ENCODE data around the gene HDAC4.

The HDAC4 gene

GRCh38 chr2:239146011-239146641 is 254.7 kb downstream of the HDAC4 start:
- DNase-seq (ENCODE audit: low read depth, low spot score), result no peak
- no peaks in the 10 kb centered on the region for H3K9me3 ChIP-seq (ENCODE audit: control insufficient read depth, insufficient read depth, low read length)
- no peaks in the 10 kb centered on the region for H3K4me1 ChIP-seq (ENCODE audit: control insufficient read depth, insufficient read depth, low read length)
- no CpG with 5 or more reads among the region's 19 CpGs for WGBS (ENCODE audit: insufficient coverage, insufficient read length)
- H3K27me3 ChIP-seq (ENCODE audit: control insufficient read depth, insufficient read depth, low read length), result no peaks in the 10 kb centered on the region
- no peak overlapping the region for H3K4me3 ChIP-seq (ENCODE audit: low read length)
- H3K27ac ChIP-seq (ENCODE audit: low read length), result no peak overlapping the region
- H3K36me3 ChIP-seq (ENCODE audit: control insufficient read depth, insufficient read depth, low read length), result no peaks in the 10 kb centered on the region; the same call in 1 of the 2 replicates

DNA sequence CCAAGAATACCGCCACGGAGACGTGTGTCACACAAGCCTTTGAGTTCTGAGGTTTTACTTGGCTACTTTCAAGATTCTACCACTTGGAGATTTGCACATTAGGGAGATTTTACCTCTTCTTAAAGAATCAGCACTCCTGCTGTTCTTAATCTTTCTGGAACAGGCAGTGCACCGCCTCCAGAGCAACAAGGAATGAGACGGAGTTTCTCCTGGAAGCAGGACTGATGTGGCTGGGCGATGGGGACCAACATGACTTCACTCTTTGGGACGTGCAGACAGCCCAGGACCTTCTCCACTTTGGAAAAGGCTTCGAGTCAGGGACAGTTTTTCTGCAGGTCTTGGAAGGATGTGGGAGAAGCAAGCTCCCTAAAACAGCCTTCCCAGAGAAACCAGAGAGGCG is 255.2 kb downstream of the HDAC4 start:
- no CpG with 5 or more reads among the region's 9 CpGs for WGBS (ENCODE audit: insufficient coverage, insufficient read length)
- Histone ChIP-seq H3K4me3 (ENCODE audit: low read length) (no peak overlapping the region), H3K36me3 (ENCODE audit: control insufficient read depth, insufficient read depth, low read length) (no peaks in the 10 kb centered on the region; the same call in 1 of the 2 replicates), H3K27ac (ENCODE audit: low read length) (no peak overlapping the region), H3K9me3 (ENCODE audit: control insufficient read depth, insufficient read depth, low read length) (no peaks in the 10 kb centered on the region), H3K27me3 (ENCODE audit: control insufficient read depth, insufficient read depth, low read length) (no peaks in the 10 kb centered on the region), H3K4me1 (ENCODE audit: control insufficient read depth, insufficient read depth, low read length) (no peaks in the 10 kb centered on the region)
- DNase-seq (ENCODE audit: low read depth, low spot score), result no peak

- Histone ChIP-seq H3K4me1 (ENCODE audit: control insufficient read depth, insufficient read depth, low read length) (no peaks in the 10 kb centered on the region), H3K9me3 (ENCODE audit: control insufficient read depth, insufficient read depth, low read length) (no peaks in the 10 kb centered on the region), H3K36me3 (ENCODE audit: control insufficient read depth, insufficient read depth, low read length) (no peaks in the 10 kb centered on the region; the same call in 1 of the 2 replicates), H3K27me3 (ENCODE audit: control insufficient read depth, insufficient read depth, low read length) (no peaks in the 10 kb centered on the region), H3K27ac (ENCODE audit: low read length) (no peak overlapping the region), H3K4me3 (ENCODE audit: low read length) (no peak overlapping the region)
- no peak for DNase-seq (ENCODE audit: low read depth, low spot score)
- no CpG with 5 or more reads among the region's 15 CpGs for WGBS (ENCODE audit: insufficient coverage, insufficient read length)
These were observed 255.7 kb downstream of the HDAC4 start for GRCh38 chr2:239145106-239145505.

- H3K4me3 ChIP-seq (ENCODE audit: low read length), result no peak overlapping the region
- DNase-seq (ENCODE audit: low read depth, low spot score), result no peak
- H3K4me1 ChIP-seq (ENCODE audit: control insufficient read depth, insufficient read depth, low read length), result no peaks in the 10 kb centered on the region
- H3K36me3 ChIP-seq (ENCODE audit: control insufficient read depth, insufficient read depth, low read length), result peaks cover 1% of the 10 kb centered on the region; the same call in 1 of the 2 replicates
- WGBS (ENCODE audit: insufficient coverage, insufficient read length), result no CpG with 5 or more reads among the region's 5 CpGs
- H3K9me3 ChIP-seq (ENCODE audit: control insufficient read depth, insufficient read depth, low read length), result no peaks in the 10 kb centered on the region
- H3K27me3 ChIP-seq (ENCODE audit: control insufficient read depth, insufficient read depth, low read length), result no peaks in the 10 kb centered on the region
- H3K27ac ChIP-seq (ENCODE audit: low read length), result no peak overlapping the region
These were observed 256.2 kb downstream of the HDAC4 start for GRCh38 chr2:239144713-239144999.

GRCh38 chr2:239143858-239144712 is 256.7 kb downstream of the HDAC4 start:
- no peak overlapping the region for H3K27ac ChIP-seq (ENCODE audit: low read length)
- WGBS (ENCODE audit: insufficient coverage, insufficient read length), result no CpG with 5 or more reads among the region's 29 CpGs
- no peaks in the 10 kb centered on the region for H3K4me1 ChIP-seq (ENCODE audit: control insufficient read depth, insufficient read depth, low read length)
- DNase-seq (ENCODE audit: low read depth, low spot score), result no peak
- H3K27me3 ChIP-seq (ENCODE audit: control insufficient read depth, insufficient read depth, low read length), result no peaks in the 10 kb centered on the region
- H3K9me3 ChIP-seq (ENCODE audit: control insufficient read depth, insufficient read depth, low read length), result no peaks in the 10 kb centered on the region
- 0 out of 2 replicates have a peak, but pooled peaks cover 3% of the 10 kb centered on the region for H3K36me3 ChIP-seq (ENCODE audit: control insufficient read depth, insufficient read depth, low read length)
- H3K4me3 ChIP-seq (ENCODE audit: low read length), result no peak overlapping the region

- H3K27ac ChIP-seq (ENCODE audit: low read length), result no peak overlapping the region
- WGBS (ENCODE audit: insufficient coverage, insufficient read length), result no CpG with 5 or more reads among the region's 9 CpGs
- 0 out of 2 replicates have a peak, but pooled peaks cover 3% of the 10 kb centered on the region for H3K36me3 ChIP-seq (ENCODE audit: control insufficient read depth, insufficient read depth, low read length)
These were observed 258.0 kb downstream of the HDAC4 start for GRCh38 chr2:239142806-239143205.

DNA sequence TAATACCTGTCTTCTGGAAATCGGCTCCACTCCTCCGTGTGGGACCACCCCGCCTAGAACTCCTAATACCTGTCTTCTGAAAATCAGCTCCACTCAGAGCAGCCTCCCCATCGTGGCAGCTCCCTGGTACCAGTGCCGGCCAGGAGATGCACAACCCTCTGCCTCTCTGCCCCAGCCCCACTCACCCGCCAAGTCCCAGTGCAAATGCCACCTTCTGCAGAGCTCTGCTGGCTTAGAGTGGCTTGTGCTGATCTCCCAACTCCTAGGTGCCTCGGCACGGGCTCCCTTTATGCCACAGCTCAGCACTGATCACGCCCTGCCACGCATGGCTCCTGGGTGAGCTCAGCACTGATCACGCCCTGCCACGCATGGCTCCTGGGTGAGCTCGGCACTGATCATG is 258.5 kb downstream of the HDAC4 start:
- no peak for DNase-seq (ENCODE audit: low read depth, low spot score)
- H3K4me1 ChIP-seq (ENCODE audit: control insufficient read depth, insufficient read depth, low read length), result no peaks in the 10 kb centered on the region
- no CpG with 5 or more reads among the region's 13 CpGs for WGBS (ENCODE audit: insufficient coverage, insufficient read length)
- no peak overlapping the region for H3K27ac ChIP-seq (ENCODE audit: low read length)
- no peaks in the 10 kb centered on the region for H3K9me3 ChIP-seq (ENCODE audit: control insufficient read depth, insufficient read depth, low read length)
- no peak overlapping the region for H3K4me3 ChIP-seq (ENCODE audit: low read length)
- H3K27me3 ChIP-seq (ENCODE audit: control insufficient read depth, insufficient read depth, low read length), result no peaks in the 10 kb centered on the region
- H3K36me3 ChIP-seq (ENCODE audit: control insufficient read depth, insufficient read depth, low read length), result 0 out of 2 replicates have a peak, but pooled peaks cover 3% of the 10 kb centered on the region

More at GRCh38 chr2:239142806-239143205, 258.0 kb downstream of the HDAC4 start:
- H3K4me3 ChIP-seq (ENCODE audit: low read length), result no peak overlapping the region
- H3K4me1 ChIP-seq (ENCODE audit: control insufficient read depth, insufficient read depth, low read length), result no peaks in the 10 kb centered on the region
- H3K9me3 ChIP-seq (ENCODE audit: control insufficient read depth, insufficient read depth, low read length), result no peaks in the 10 kb centered on the region
- no peaks in the 10 kb centered on the region for H3K27me3 ChIP-seq (ENCODE audit: control insufficient read depth, insufficient read depth, low read length)
- no peak for DNase-seq (ENCODE audit: low read depth, low spot score)

- H3K36me3 ChIP-seq (ENCODE audit: control insufficient read depth, insufficient read depth, low read length), result 0 out of 2 replicates have a peak, but pooled peaks cover 3% of the 10 kb centered on the region
- H3K4me1 ChIP-seq (ENCODE audit: control insufficient read depth, insufficient read depth, low read length), result no peaks in the 10 kb centered on the region
- H3K27me3 ChIP-seq (ENCODE audit: control insufficient read depth, insufficient read depth, low read length), result no peaks in the 10 kb centered on the region
- H3K4me3 ChIP-seq (ENCODE audit: low read length), result no peak overlapping the region
- no peak overlapping the region for H3K27ac ChIP-seq (ENCODE audit: low read length)
- WGBS (ENCODE audit: insufficient coverage, insufficient read length), result no CpG with 5 or more reads among the region's 14 CpGs
- H3K9me3 ChIP-seq (ENCODE audit: control insufficient read depth, insufficient read depth, low read length), result no peaks in the 10 kb centered on the region
- no peak for DNase-seq (ENCODE audit: low read depth, low spot score)
These were observed 259.6 kb downstream of the HDAC4 start for GRCh38 chr2:239141021-239141760.

DNA sequence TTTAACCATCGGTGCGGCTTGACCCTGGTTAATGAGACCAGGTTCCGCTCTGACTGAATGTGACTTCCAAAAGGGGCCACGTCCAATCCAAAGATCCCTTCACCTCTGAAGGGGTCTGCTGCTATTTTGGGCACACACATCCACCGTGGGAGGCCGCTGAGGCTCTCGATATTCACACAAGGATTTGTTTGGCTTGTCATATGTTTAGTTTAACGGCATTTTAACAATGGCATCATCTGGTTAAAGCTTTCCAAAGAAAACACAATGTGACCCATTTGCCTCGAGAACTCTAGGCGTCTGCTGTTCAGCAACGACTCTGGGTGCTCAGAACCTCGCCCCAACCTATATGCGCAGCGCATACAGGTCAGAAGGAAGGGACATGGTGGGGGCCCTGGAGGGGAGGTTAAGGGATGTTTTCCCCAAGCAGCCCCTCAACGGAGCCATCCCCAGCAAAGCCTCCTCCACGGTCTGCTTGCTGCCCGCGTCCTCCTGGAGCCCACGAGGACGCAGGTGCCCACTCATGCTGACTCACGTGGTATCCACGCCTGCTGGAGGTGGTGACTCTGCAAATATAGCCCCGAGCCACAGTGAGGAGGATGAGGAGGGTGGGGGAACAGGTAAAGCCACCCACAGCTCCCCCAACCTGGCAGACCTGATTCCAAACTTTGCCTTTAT is 260.3 kb downstream of the HDAC4 start:
- Histone ChIP-seq H3K27ac (ENCODE audit: low read length) (no peak overlapping the region), H3K4me1 (ENCODE audit: control insufficient read depth, insufficient read depth, low read length) (no peaks in the 10 kb centered on the region), H3K9me3 (ENCODE audit: control insufficient read depth, insufficient read depth, low read length) (no peaks in the 10 kb centered on the region), H3K27me3 (ENCODE audit: control insufficient read depth, insufficient read depth, low read length) (no peaks in the 10 kb centered on the region), H3K36me3 (ENCODE audit: control insufficient read depth, insufficient read depth, low read length) (0 out of 2 replicates have a peak, but pooled peaks cover 3% of the 10 kb centered on the region), H3K4me3 (ENCODE audit: low read length) (no peak overlapping the region)
- WGBS (ENCODE audit: insufficient coverage, insufficient read length), result no CpG with 5 or more reads among the region's 23 CpGs
- DNase-seq (ENCODE audit: low read depth, low spot score), result no peak

DNA sequence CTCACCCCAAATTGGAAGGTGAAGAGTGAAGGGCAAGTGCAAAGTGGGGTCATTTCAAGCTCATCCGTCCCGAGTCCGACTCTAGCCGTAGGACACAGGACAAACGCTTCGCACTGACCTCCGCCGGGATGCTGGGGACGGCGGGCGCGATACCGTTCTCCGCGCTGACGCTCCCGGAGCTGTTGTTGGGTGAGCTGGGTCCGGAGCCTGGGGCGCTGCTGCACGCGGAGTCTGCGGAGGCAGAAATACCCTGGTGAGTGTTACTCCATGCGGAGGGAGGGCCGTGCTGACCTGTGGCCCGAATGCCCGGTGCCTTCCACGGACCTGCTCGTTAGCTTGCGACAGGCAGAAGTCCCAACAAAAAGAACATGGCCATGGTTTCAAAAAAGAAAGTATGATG is 261.3 kb downstream of the HDAC4 start:
- no peaks in the 10 kb centered on the region for H3K27me3 ChIP-seq (ENCODE audit: control insufficient read depth, insufficient read depth, low read length)
- WGBS (ENCODE audit: insufficient coverage, insufficient read length), result no CpG with 5 or more reads among the region's 29 CpGs
- DNase-seq (ENCODE audit: low read depth, low spot score), result no peak

More for the DNA sequence above, 261.3 kb downstream of the HDAC4 start:
- H3K36me3 ChIP-seq (ENCODE audit: control insufficient read depth, insufficient read depth, low read length), result 0 out of 2 replicates have a peak, but pooled peaks cover 3% of the 10 kb centered on the region
- no peaks in the 10 kb centered on the region for H3K4me1 ChIP-seq (ENCODE audit: control insufficient read depth, insufficient read depth, low read length)
- H3K27ac ChIP-seq (ENCODE audit: low read length), result no peak overlapping the region
- H3K4me3 ChIP-seq (ENCODE audit: low read length), result no peak overlapping the region
- no peaks in the 10 kb centered on the region for H3K9me3 ChIP-seq (ENCODE audit: control insufficient read depth, insufficient read depth, low read length)

Data from iPS DF 6.9 (cell line).